Transverse colon (tissue), 4 donors: ENCODE data around the gene PGLYRP4. TPM values are rescaled to one million over a fixed set of nuclear protein-coding genes. Genes with fewer than 3 reads are reported as not detected.

ENCODE experiments used
- DNase-seq: peaks from one replicate; pipeline ENCODE4 v3.0.0-alpha.2; 2019
- H3K27ac ChIP-seq, 4 donors: fragments of 200-600 bp; sonication (generic); 2 replicates each; pipeline ENCODE4 v1.5.1; 2016 to 2018; ENCODE audit warnings: inconsistent platforms in 4 of 4
- H3K27me3 ChIP-seq: fragments of 200-600 bp; sonication (generic); 2 replicates; pipeline ENCODE4 v1.5.1; 2017; ENCODE audit warnings: inconsistent platforms
- H3K36me3 ChIP-seq, 4 donors: fragments of 200-600 bp; sonication (generic); 2 replicates each; pipeline ENCODE4 v1.5.1; 2017 to 2019; ENCODE audit warnings: inconsistent platforms in 4 of 4
- H3K4me1 ChIP-seq, 4 donors: fragments of 200-600 bp; sonication (generic); 2 replicates each; pipeline ENCODE4 v1.5.1; 2017 to 2020; ENCODE audit warnings: inconsistent platforms in 4 of 4
- H3K4me3 ChIP-seq, 4 donors: fragments of 200-600 bp; sonication (generic); 1 replicate in 1 of 4; 2 replicates in 3 of 4; pipeline versions ENCODE4 v1.5.1 to v1.6.1; 2017 to 2019; ENCODE audit warnings: inconsistent platforms in 4 of 4
- H3K9me3 ChIP-seq, 2 donors: fragments of 200-600 bp; sonication (generic); 2 replicates each; pipeline ENCODE4 v1.5.1; 2017 to 2019; ENCODE audit warnings: inconsistent platforms in 2 of 2
- CTCF ChIP-seq, 5 experiments: fragments of 200-600 bp in 3 of 5; fragments of 450-650 bp in 2 of 5; sonication (generic) in 3 of 5; IDR thresholded peaks; 1 replicate in 2 of 5; 2 replicates in 3 of 5; pipeline ENCODE4 v1.5.1; 2016 to 2017; ENCODE audit warnings: antibody characterized with exemption in 5 of 5, inconsistent platforms in 3 of 5, mild to moderate bottlenecking in 2 of 5, moderate library complexity in 1 of 5
- EP300 ChIP-seq: sonication (generic); formaldehyde crosslinking; IDR thresholded peaks from one replicate; pipeline ENCODE4 v1.6.1; 2017; ENCODE audit warnings: antibody characterized with exemption, low read depth
- POLR2A ChIP-seq: fragments of 450-650 bp; IDR thresholded peaks from one replicate; pipeline ENCODE4 v1.6.1; 2016; ENCODE audit warnings: antibody characterized with exemption, mild to moderate bottlenecking, moderate library complexity
- POLR2AphosphoS5 ChIP-seq, 3 donors: sonication (generic); formaldehyde crosslinking; IDR thresholded peaks; one replicate each; pipeline ENCODE4 v1.6.1; 2016; ENCODE audit warnings: antibody characterized with exemption in 3 of 3
- WGBS, 2 donors: methylation state at CpG; one replicate each; pipeline ENCODE4 v1.1.5; 2018; ENCODE audit warnings: low coverage in 1 of 2; 5-methylcytosine and 5-hydroxymethylcytosine counted together
- in situ Hi-C, 4 donors: fragments of 200-750 bp; cut with MboI; loops; one replicate each; pipeline versions ENCODE4 v1.15.0 to v1.15.1; 2017; ENCODE audit warnings: low sequenced_read_pairs in 3 of 4, low pct_ligation_motif_present in 1 of 4, low pct_unique_long_range_greater_than_20kb in 1 of 4
- intact Hi-C: fragments of 100-400 bp; cut with DNase I; formaldehyde crosslinking; loops from one replicate; pipeline ENCODE4 v1.15.1; 2023; ENCODE audit warnings: low total_unique reads
- total RNA-seq, 4 donors: library from RNA; depleted of rRNA; stranded (reverse); fragments of >200 nt; gene quantifications; one replicate each; pipeline ENCODE4 v1.1.0, GENCODE V29; 2016

Gene PGLYRP4
- total RNA-seq, 4 donors from 2014 or later: not detected

DNA sequence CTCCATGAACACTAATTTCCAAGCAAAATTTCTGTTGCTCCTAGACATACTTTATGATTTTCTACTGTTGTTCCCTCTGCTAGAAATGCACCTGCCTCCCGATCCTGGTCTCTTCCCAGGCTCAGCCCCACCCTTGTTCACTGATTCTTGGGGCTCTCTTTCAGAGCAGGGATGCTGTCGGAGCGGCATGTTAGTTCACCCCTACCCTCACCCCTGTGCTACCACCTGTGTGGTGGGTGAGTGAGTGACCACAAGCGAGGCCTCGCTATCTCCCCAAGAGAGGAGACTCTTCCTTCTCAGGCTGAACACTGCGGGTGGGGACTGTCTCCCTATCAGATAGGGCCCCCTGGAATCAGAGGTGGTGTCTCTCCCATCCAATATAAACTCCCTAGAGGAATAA is 47.1 kb upstream of the PGLYRP4 start:
- in situ Hi-C loops: no loop called here
- intact Hi-C loops: no loop called here
- Histone ChIP-seq H3K27ac (no peak overlapping the region), H3K27me3 (no peaks in the 10 kb centered on the region), H3K4me3 (no peak overlapping the region), H3K9me3 (no peaks in the 10 kb centered on the region), H3K36me3 (no peaks in the 10 kb centered on the region), H3K4me1 (no peaks in the 10 kb centered on the region)
- WGBS, 2 donors: 75 to 76% methylated on average over 4 to 6 of the region's 6 CpGs
- no peak for DNase-seq
- TF ChIP-seq EP300 (no peak), CTCF (IDR thresholded peaks at IDR 0.05) (no peak), POLR2AphosphoS5 (IDR thresholded peaks at IDR 0.05) (no peak), POLR2A (no peak)

DNA sequence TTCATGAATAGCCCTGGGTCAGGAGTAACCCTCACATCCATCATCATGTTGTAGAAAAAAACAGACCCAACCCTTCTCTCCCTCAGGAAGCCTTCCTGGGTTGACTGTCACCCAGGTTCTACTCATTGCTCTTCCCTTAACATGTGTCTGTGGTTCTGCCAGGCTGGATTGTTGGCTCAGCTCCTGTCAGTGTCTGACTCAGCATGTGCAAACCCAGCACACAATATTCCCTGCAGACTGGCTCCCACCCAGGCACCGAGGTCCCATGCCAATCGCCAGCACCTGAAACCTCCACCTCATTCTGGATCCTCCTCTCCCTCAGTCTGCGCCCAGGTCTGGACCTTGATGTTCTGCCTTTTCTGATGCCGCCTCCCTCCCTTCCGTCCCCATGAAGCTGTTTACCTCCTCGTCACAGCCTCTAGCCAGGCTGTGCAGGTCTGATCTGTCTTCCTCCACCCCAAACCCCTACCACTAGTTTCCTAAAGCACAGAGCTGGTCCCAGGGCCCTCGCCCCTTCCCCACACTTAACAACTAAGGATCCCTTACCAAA is 46.6 kb upstream of the PGLYRP4 start:
- Histone ChIP-seq H3K4me3 (no peak overlapping the region), H3K9me3 (no peaks in the 10 kb centered on the region), H3K27me3 (no peaks in the 10 kb centered on the region), H3K36me3 (no peaks in the 10 kb centered on the region), H3K27ac (no peak overlapping the region), H3K4me1 (no peaks in the 10 kb centered on the region)
- no peak for TF ChIP-seq EP300
- TF ChIP-seq POLR2AphosphoS5 (IDR thresholded peaks at IDR 0.05): no peak
- TF ChIP-seq POLR2A: no peak
- no peak for TF ChIP-seq CTCF (IDR thresholded peaks at IDR 0.05)
- in situ Hi-C loops (no loop called here), intact Hi-C loops (no loop called here)
- 67% methylated on average over 7 of the region's 7 CpGs; no CpG with 5 or more reads in 1 of the 2 donors for WGBS, 2 donors
- no peak for DNase-seq

- 76 to 94% methylated on average over 3 to 5 of the region's 5 CpGs for WGBS, 2 donors
- intact Hi-C loops (no loop called here), in situ Hi-C loops (no loop called here)
- DNase-seq: no peak
- H3K4me3 ChIP-seq: no peak overlapping the region
- no peaks in the 10 kb centered on the region for H3K4me1 ChIP-seq
- no peak overlapping the region for H3K27ac ChIP-seq
- no peaks in the 10 kb centered on the region for H3K36me3 ChIP-seq
- no peaks in the 10 kb centered on the region for H3K27me3 ChIP-seq
- TF ChIP-seq POLR2AphosphoS5 (IDR thresholded peaks at IDR 0.05) (no peak), EP300 (no peak), POLR2A (no peak), CTCF (IDR thresholded peaks at IDR 0.05) (no peak)
- no peaks in the 10 kb centered on the region for H3K9me3 ChIP-seq
Measured at GRCh38 chr1:153394391-153394790, 45.8 kb upstream of the PGLYRP4 start.

GRCh38 chr1:153393926-153394325 is 45.3 kb upstream of the PGLYRP4 start:
- 69% methylated on average over 6 of the region's 6 CpGs; no CpG with 5 or more reads in 1 of the 2 donors for WGBS, 2 donors
- TF ChIP-seq POLR2AphosphoS5 (IDR thresholded peaks at IDR 0.05) (no peak), POLR2A (no peak)
- in situ Hi-C loops: no loop called here
- DNase-seq: no peak
- H3K4me1 ChIP-seq: no peaks in the 10 kb centered on the region
- H3K36me3 ChIP-seq: no peaks in the 10 kb centered on the region
- no peaks in the 10 kb centered on the region for H3K27me3 ChIP-seq
- intact Hi-C loops: no loop called here
- no peaks in the 10 kb centered on the region for H3K9me3 ChIP-seq
- no peak overlapping the region for H3K4me3 ChIP-seq
- no peak overlapping the region for H3K27ac ChIP-seq

GRCh38 chr1:153392822-153393221 is 44.2 kb upstream of the PGLYRP4 start:
- no peak for DNase-seq
- H3K27me3 ChIP-seq: no peaks in the 10 kb centered on the region
- H3K4me1 ChIP-seq: no peaks in the 10 kb centered on the region
- in situ Hi-C loops: no loop called here
- intact Hi-C loops: no loop called here
- TF ChIP-seq POLR2AphosphoS5 (IDR thresholded peaks at IDR 0.05): no peak
- TF ChIP-seq CTCF (IDR thresholded peaks at IDR 0.05): no peak
- TF ChIP-seq POLR2A: no peak
- no peak for TF ChIP-seq EP300
- H3K27ac ChIP-seq: no peak overlapping the region
- H3K36me3 ChIP-seq: no peaks in the 10 kb centered on the region
- H3K9me3 ChIP-seq: no peaks in the 10 kb centered on the region
- no peak overlapping the region for H3K4me3 ChIP-seq
- 60 to 79% methylated on average over 1 to 3 of the region's 3 CpGs for WGBS, 2 donors
